GM19351 (cell line): ENCODE results near the gene SLC8A2.
"Not testable (repeated sequence)": the region's sequence is repeated elsewhere in the genome, so short reads cannot be mapped to it uniquely, and the experiment has no call there.

Experiments
- ATAC-seq: cut with Tn5 transposase; IDR thresholded peaks from one replicate; pipeline ENCODE4 v1.9.1; 2021; ENCODE audit warnings: mild to moderate bottlenecking, moderate library complexity; ENCODE audit not compliant: unreplicated experiment

SLC8A2 gene

DNA sequence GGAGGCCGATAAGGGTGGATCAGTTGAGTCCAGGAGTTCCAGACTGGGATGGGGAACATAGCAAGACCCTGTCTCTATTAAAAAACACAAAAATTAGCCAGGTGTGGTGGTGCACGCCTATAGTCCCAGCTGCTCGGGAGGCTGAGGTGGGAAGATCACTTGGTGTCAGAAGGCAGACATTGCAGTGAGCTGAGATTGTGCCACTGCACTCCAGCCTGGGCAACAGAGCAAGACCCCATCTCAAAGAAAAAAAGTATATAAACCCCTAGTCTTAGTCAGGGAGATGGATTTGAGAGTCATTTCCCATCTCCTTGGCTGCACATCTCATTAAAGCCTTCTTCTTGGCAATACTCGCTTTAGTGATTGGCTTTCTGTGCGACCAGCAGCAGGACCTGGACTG lies 87.8 kb downstream of the SLC8A2 start:
- not testable (repeated sequence) for ATAC-seq

DNA sequence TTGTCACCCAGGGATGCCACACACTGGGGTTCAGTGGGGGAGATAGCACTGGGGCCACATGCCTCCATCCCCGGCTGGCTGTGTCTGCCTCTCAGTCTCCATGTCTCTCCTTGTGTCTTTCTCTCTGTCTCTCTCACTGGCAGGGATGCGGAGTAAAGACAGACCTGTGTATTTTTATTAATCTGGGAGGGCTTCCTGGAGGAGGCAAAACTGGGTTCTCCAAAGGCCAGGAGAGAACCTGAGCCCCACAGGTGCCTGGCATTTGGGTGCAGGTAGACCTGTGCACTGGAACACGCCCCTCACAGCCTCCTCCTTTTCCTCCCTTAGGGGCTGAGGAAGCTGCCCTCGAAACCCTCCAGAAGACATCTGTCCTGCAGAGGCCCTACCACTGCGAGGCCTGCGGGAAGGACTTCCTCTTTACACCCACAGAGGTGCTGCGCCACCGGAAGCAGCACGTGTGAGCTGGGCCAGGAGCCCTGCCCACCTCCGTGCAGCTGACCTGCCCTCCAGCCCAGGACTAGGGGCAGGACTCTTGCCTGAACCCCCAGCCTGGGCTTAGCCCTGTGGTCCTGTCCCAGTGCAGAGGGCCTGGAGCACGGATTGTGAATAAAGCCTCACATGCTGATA lies 89.9 kb downstream of the SLC8A2 start:
- no peak for ATAC-seq

DNA sequence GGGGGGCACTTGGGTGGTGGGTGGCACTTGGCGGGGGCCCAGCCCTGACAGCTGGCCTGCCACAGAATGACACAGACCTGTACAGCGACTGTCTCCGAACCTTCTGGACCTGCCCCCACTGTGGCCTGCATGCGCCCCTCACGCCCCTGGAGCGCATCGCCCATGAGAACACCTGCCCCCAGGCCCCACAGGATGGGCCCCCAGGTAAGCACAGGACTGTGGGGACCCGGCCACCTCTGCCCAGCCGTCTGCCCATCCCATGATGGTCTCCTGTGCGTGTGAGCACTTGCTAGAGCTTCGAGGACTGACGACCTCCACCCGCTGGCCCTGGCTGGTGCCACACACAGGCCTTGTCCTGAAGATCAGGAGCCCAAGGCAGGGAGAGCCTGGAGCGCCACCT lies 90.6 kb downstream of the SLC8A2 start:
- no peak for ATAC-seq

DNA sequence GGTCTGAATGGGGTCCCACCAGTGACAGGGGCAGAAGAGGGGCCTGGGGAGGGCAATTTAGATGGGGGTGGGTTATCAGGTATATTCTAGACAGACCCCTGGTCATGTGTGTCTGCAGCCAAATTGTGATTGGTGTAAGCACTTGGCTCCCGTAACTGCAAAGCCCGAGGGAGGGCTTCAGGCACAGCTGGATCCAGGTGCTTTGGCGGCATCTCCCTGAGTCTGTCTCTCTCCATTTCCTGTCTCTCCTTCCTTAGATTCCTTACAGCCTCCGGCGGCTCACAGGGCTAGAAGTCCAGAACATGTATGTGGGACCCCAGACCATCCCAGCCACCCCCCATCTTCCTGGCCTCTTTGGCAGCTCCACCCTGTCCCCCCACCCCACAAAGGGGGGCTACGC lies 91.1 kb downstream of the SLC8A2 start:
- no peak for ATAC-seq

DNA sequence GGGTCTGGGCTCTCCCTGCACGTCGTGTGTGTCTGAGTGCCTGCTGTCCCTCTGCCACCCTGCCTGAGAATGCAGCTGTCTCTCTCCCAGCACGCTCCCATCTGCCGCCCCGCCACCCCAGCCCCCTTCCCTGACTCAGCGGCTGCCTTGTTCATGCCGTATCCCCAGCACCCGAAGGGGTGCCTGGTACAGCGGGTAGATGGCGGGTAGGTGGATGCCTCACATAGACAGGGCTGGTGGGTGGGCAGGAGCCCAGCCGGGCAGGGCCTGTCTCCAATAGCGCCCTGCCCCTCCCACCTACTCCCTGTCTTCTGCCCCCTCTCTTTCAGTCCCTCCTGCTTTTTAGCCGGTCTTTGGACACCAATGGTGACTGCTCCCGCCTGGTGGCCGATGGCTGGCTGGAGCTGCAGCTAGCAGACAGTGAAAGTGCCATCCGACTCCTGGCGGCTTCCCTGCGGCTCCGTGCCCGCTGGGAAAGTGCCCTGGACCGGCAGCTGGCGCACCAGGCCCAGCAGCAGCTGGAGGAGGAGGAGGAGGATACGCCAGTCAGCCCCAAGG lies 92.2 kb downstream of the SLC8A2 start:
- ATAC-seq, result no peak

DNA sequence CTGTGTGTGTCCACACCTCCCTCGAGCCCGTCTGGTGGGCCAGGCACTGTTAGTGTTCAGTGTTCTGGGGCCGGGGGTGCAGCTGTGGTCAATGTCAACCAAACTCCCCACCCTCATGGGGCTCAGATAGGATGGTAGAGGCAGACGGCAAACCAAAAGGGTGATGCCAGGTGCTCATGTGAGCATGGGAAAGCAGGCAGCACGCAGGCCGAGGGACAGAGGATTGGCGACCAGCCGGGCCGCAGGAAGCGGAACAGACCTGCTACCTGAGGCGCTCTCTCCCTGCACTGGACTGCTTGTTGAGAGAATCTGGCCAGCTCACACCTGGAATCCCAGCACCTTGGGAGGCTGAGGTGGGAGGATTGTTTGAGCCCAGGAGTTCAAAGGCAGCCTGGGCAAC lies 93.4 kb downstream of the SLC8A2 start:
- ATAC-seq, result no peak
